IPS-18a (cell line): Measurements from ENCODE around the gene RNF181.
A peak's percentile ranks its signal among the peaks of the same experiment; 100 is the strongest.
"Not testable (repeated sequence)": the region's sequence is repeated elsewhere in the genome, so short reads cannot be mapped to it uniquely, and the experiment has no call there.

Experiments
- H3K27ac ChIP-seq: one replicate; pipeline ENCODE4 v1.5.1; 2013; ENCODE audit warnings: low read length
- H3K27me3 ChIP-seq: one replicate; pipeline ENCODE4 v1.6.1; 2013; ENCODE audit warnings: mild to moderate bottlenecking, low read length; ENCODE audit not compliant: control insufficient read depth, insufficient read depth
- H3K36me3 ChIP-seq: one replicate; pipeline ENCODE4 v1.6.1; 2013; ENCODE audit warnings: low read depth, low read length; ENCODE audit not compliant: control insufficient read depth
- H3K4me1 ChIP-seq: one replicate; pipeline ENCODE4 v1.6.1; 2013; ENCODE audit warnings: low read depth, low read length; ENCODE audit not compliant: control insufficient read depth
- H3K4me3 ChIP-seq: one replicate; pipeline ENCODE4 v1.5.1; 2013; ENCODE audit warnings: low read length
- H3K9ac ChIP-seq: one replicate; pipeline ENCODE4 v1.6.1; 2013; ENCODE audit warnings: mild to moderate bottlenecking, low read length, moderate library complexity
- H3K9me3 ChIP-seq: one replicate; pipeline ENCODE4 v1.6.1; 2013; ENCODE audit warnings: low read depth, low read length; ENCODE audit not compliant: control insufficient read depth

RNF181 gene

GRCh38 chr2:85589181-85589580, 6.4 kb upstream of the RNF181 start:
- H3K27ac ChIP-seq: no peak overlapping the region
- no peaks in the 10 kb centered on the region for H3K9me3 ChIP-seq
- H3K36me3 ChIP-seq: no peaks in the 10 kb centered on the region
- H3K4me3 ChIP-seq: no peak overlapping the region
- H3K4me1 ChIP-seq: peaks cover 4% of the 10 kb centered on the region
- no peak overlapping the region for H3K9ac ChIP-seq
- H3K27me3 ChIP-seq: peaks cover 36% of the 10 kb centered on the region

GRCh38 chr2:85589982-85590791, 5.4 kb upstream of the RNF181 start:
- no peaks in the 10 kb centered on the region for H3K9me3 ChIP-seq
- H3K27ac ChIP-seq: no peak overlapping the region
- peaks cover 26% of the 10 kb centered on the region for H3K27me3 ChIP-seq
- H3K9ac ChIP-seq: no peak overlapping the region
- H3K4me3 ChIP-seq: no peak overlapping the region
- H3K36me3 ChIP-seq: no peaks in the 10 kb centered on the region
- H3K4me1 ChIP-seq: no peaks in the 10 kb centered on the region

- Histone ChIP-seq H3K9me3 (no peaks in the 10 kb centered on the region), H3K27ac (no peak overlapping the region), H3K4me3 (no peak overlapping the region), H3K9ac (no peak overlapping the region), H3K4me1 (no peaks in the 10 kb centered on the region), H3K27me3 (peaks cover 18% of the 10 kb centered on the region), H3K36me3 (no peaks in the 10 kb centered on the region)
Measured at GRCh38 chr2:85590950-85591349, 4.6 kb upstream of the RNF181 start.

GRCh38 chr2:85591563-85591962, 4.0 kb upstream of the RNF181 start:
- H3K4me3 ChIP-seq: no peak overlapping the region
- H3K9me3 ChIP-seq: no peaks in the 10 kb centered on the region
- H3K9ac ChIP-seq: no peak overlapping the region
- H3K27me3 ChIP-seq: peaks cover 13% of the 10 kb centered on the region
- no peak overlapping the region for H3K27ac ChIP-seq
- no peaks in the 10 kb centered on the region for H3K4me1 ChIP-seq
- no peaks in the 10 kb centered on the region for H3K36me3 ChIP-seq

- H3K27ac ChIP-seq, H3K4me1 ChIP-seq, H3K9me3 ChIP-seq, H3K36me3 ChIP-seq, H3K4me3 ChIP-seq, H3K9ac ChIP-seq: not testable (repeated sequence)
- H3K27me3 ChIP-seq: peaks cover 13% of the 10 kb centered on the region
Measured at GRCh38 chr2:85592299-85592698, 3.2 kb upstream of the RNF181 start.

GRCh38 chr2:85593023-85593422, 2.5 kb upstream of the RNF181 start:
- H3K36me3 ChIP-seq: peaks cover 8% of the 10 kb centered on the region
- no peak overlapping the region for H3K4me3 ChIP-seq
- no peaks in the 10 kb centered on the region for H3K4me1 ChIP-seq
- peaks cover 13% of the 10 kb centered on the region for H3K27me3 ChIP-seq
- H3K27ac ChIP-seq: no peak overlapping the region
- no peak overlapping the region for H3K9ac ChIP-seq
- H3K9me3 ChIP-seq: no peaks in the 10 kb centered on the region

GRCh38 chr2:85594715-85595300, 737 bp upstream of the RNF181 start:
- no peaks in the 10 kb centered on the region for H3K9me3 ChIP-seq
- H3K9ac ChIP-seq: peak overlapping the region; percentile 67
- H3K4me1 ChIP-seq: no peaks in the 10 kb centered on the region
- H3K36me3 ChIP-seq: peaks cover 15% of the 10 kb centered on the region
- no peak overlapping the region for H3K27ac ChIP-seq
- H3K27me3 ChIP-seq: peaks cover 13% of the 10 kb centered on the region
- peak overlapping the region; percentile 86 for H3K4me3 ChIP-seq

GRCh38 chr2:85596026-85596333, 435 bp downstream of the RNF181 start:
- Histone ChIP-seq H3K27me3 (peaks cover 2% of the 10 kb centered on the region), H3K36me3 (peaks cover 15% of the 10 kb centered on the region), H3K27ac (no peak overlapping the region), H3K4me3 (peak overlapping the region; percentile 86), H3K9ac (peak overlapping the region; percentile 69), H3K9me3 (no peaks in the 10 kb centered on the region), H3K4me1 (no peaks in the 10 kb centered on the region)

- Histone ChIP-seq H3K36me3 (peaks cover 15% of the 10 kb centered on the region), H3K9me3 (no peaks in the 10 kb centered on the region), H3K9ac (no peak overlapping the region), H3K27me3 (no peaks in the 10 kb centered on the region), H3K27ac (no peak overlapping the region), H3K4me1 (no peaks in the 10 kb centered on the region), H3K4me3 (peak overlapping the region; percentile 86)
Measured at GRCh38 chr2:85596486-85597143, 1.1 kb downstream of the RNF181 start.

- H3K27me3 ChIP-seq: no peaks in the 10 kb centered on the region
Measured at GRCh38 chr2:85597241-85597640, 1.7 kb downstream of the RNF181 start.

GRCh38 chr2:85598594-85599340, 3.2 kb downstream of the RNF181 start:
- no peak overlapping the region for H3K27ac ChIP-seq
- peaks cover 15% of the 10 kb centered on the region for H3K36me3 ChIP-seq
- no peaks in the 10 kb centered on the region for H3K9me3 ChIP-seq
- no peaks in the 10 kb centered on the region for H3K4me1 ChIP-seq
- no peak overlapping the region for H3K4me3 ChIP-seq
- no peak overlapping the region for H3K9ac ChIP-seq
- H3K27me3 ChIP-seq: no peaks in the 10 kb centered on the region

More at GRCh38 chr2:85597241-85597640, 1.7 kb downstream of the RNF181 start:
- no peak overlapping the region for H3K4me3 ChIP-seq
- peaks cover 15% of the 10 kb centered on the region for H3K36me3 ChIP-seq
- no peak overlapping the region for H3K27ac ChIP-seq
- no peaks in the 10 kb centered on the region for H3K9me3 ChIP-seq
- H3K9ac ChIP-seq: no peak overlapping the region
- H3K4me1 ChIP-seq: no peaks in the 10 kb centered on the region
